ENCODE measurements around the gene PRKACG.

DNA sequence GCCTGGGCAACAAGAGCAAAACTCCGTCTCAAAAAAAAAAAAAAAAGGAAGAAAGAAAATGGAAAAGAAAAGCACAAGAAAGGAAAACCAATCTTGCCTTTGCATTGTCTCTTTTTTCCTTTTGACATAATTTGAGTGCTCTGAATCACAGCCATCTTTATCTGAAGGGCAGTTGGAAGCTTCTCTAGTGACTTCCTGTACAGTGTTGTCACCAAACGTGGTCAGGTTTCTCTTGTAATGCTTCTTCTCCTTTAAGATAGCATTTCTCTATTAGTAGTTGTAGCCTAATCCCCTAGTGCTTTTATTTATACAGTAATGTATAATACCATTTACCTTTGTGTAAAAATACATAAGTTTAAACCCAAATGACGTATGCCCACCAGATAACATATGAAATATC, 18.1 kb downstream of the PRKACG start:
- TF ChIP-seq EZH2 (IDR thresholded peaks at IDR 0.05; ENCODE audit: insufficient read depth, low read length) (no peak), CTCF (IDR thresholded peaks at IDR 0.05; ENCODE audit: insufficient read depth, low read depth, low read length) (no peak)
